Dermis lymphatic vessel endothelial cell (primary cell): ENCODE measurements around the gene MTFP1. TPM values are rescaled to one million over a fixed set of nuclear protein-coding genes. Genes with fewer than 3 reads are reported as not detected.

ENCODE experiments used
- total RNA-seq: library from RNA; depleted of rRNA; stranded (reverse); fragments of >200 nt; gene quantifications from 2 replicates; pipeline ENCODE4 v1.2.1, GENCODE V29; 2014

Gene MTFP1
- 16.6 and 17.4 TPM in 2 replicates for total RNA-seq

GRCh38 chr22:30425616-30426387 lies at the start of gene MTFP1:
Gene MTFP1 (plus strand): TSS chr22:30425768. CDS start chr22:30425880, 112 bp downstream.

DNA sequence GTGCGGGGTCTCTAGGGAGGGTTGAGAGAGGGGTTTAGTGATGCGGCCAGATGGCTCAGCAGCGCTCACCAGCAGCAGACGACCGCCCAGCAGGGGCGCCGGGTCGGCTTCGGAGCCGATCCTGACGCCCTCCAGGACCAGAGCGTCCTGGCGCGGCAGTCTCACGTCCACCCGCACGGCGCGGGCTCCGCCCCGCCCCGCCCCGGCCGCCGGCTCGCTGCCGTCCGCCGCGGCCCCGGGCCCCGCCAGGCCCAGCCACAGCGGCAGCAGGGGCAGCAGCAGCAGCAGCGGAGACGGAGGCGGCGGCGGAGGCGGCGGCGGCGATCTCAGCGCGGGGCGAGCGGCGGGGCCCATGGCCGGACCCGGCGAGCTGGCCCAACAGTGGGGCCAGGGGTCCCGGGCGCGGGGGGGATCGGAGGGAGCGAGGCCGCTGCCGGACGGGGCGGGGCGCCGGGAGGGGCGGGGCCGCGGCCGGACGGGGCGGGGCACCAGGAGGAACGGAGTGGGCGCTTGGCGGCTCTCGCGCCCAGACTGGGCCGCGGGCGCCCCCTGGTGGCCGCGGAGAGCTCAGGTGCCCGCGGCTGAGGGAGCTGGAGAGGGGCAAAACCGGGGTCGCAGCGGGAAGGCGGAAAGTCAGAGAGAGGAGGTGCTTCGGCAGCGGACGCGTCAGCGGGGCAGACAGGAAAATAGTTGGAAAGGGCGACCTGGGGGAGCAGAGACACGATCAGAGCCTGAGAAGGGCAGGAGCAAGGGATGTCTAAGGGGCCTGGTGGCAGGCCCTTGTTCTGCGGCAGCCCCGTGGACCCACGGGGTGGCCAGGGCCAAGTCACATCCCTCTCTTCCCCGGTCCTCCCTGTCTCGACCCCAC lies 38.4 kb upstream of the MTFP1 start, which contains the start of gene RNF215:
Gene RNF215, minus strand, starts transcription at position 452 of the 868 bp plus-strand sequence. Its CDS starts 98 bp downstream, at position 354.

DNA sequence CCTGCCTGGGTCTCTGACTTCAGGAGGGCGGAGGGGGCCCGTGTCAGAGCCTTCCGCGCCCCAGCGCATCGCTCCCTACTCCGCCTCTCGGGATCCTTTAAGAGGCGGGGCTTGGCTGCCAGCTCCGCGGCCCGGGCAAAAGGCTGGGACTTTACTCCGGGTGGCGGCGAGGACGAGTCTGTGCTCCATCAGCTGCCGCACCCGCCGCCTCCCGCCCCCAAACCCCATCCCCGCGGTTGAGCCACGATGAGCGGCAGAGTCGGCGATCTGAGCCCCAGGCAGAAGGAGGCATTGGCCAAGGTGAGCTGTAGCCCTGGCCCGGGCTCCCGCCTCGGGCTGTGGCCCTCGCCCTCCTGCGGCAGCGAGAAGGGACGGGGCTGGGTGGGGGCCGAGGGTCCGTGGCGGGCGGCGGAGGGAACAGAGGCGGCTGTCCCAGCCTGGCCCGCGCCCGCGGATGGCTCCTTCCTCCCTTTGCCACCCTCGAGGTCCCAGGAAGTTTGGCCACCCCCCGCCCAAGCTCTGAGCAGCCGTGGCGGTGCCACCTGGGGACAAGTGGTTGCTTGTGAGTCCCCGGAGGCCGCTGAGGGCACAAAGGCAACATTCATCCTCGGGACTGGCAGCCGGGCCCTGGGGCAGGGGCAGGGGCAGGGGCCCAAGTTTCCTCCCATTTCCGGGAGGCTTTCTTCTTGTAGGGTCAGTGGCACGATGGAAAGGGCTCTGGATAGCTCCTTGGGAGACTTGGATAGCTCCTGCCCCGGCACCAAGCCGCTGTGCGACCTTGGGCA lies 28.5 kb upstream of the MTFP1 start, which contains the start of gene SEC14L2:
Gene SEC14L2, plus strand, starts transcription at position 148 of the 785 bp plus-strand sequence. Its CDS starts 99 bp downstream, at position 247.

DNA sequence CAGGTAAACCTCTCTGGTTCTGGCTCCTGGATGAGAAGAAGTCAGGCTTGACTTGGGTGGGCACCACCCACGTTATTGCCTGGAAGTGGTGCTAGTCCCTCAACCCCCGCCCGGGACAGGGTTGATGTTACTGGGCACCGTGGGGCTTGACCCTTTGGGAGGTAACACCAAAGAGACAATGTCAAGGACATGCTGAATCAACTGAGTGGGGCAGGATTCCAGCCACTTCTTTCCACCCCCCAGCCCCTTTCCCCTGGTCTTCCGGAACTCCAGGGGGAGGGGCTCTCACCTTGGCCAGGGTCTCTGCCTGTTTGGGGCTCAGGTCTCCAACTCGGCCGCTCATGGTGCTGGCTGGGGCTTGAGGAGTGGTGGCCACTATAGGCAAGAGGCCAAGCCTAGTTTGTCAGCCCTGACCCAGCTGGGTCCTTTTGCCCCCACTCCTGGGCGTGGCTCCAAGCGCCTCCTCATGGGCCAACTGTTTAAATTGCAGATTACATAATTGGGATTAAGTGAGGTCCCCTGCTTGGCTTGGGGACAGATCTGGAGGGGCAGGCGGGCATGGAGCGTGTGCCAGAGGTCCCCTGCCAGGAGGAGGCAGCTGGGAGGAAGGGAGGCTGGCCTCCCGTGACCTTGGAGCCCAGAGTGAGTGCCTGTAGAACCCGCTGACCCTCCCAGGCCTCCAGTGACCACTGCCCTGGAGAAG lies 46.2 kb downstream of the MTFP1 start, which contains the start of gene SEC14L3:
Gene SEC14L3, minus strand, starts transcription at position 402 of the 703 bp plus-strand sequence. Its CDS starts 59 bp downstream, at position 343.

Other genes starting within 250 kb of the MTFP1 start
- 0.11 and 0.34 TPM in 2 replicates for gene LIF, start 179.0 kb upstream of the MTFP1 start, total RNA-seq
- gene OSM, start 158.9 kb upstream of the MTFP1 start, total RNA-seq: not detected in 2 replicates
- gene CASTOR1, start 136.3 kb upstream of the MTFP1 start, total RNA-seq: 7.5 and 8.1 TPM in 2 replicates
- 8.1 TPM in 2 replicates for gene TBC1D10A, start 98.8 kb upstream of the MTFP1 start, total RNA-seq
- 15.8 and 19.6 TPM in 2 replicates for gene SF3A1, start 68.9 kb upstream of the MTFP1 start, total RNA-seq
- 1.3 and 1.5 TPM in 2 replicates for gene CCDC157, start 68.8 kb upstream of the MTFP1 start, total RNA-seq
- 17.5 and 21.7 TPM in 2 replicates for gene RNF215, start 38.4 kb upstream of the MTFP1 start, total RNA-seq
- gene SEC14L2, start 28.8 kb upstream of the MTFP1 start, total RNA-seq: 16.1 and 16.6 TPM in 2 replicates
- not detected in 2 replicates for gene SEC14L3, start 46.2 kb downstream of the MTFP1 start, total RNA-seq
- 0.17 TPM in 1 of 2 replicates, not detected in the other for gene SEC14L4, start 79.9 kb downstream of the MTFP1 start, total RNA-seq
- under 0.01 TPM in 1 of 2 replicates, not detected in the other for gene SEC14L6, start 121.0 kb downstream of the MTFP1 start, total RNA-seq
- gene GAL3ST1, start 148.9 kb downstream of the MTFP1 start, total RNA-seq: under 0.01 TPM in 1 of 2 replicates, not detected in the other
- gene PES1, start 166.1 kb downstream of the MTFP1 start, total RNA-seq: 51.3 and 75.8 TPM in 2 replicates
- 13.8 and 18.5 TPM in 2 replicates for gene TCN2, start 181.4 kb downstream of the MTFP1 start, total RNA-seq
- gene SLC35E4, start 210.0 kb downstream of the MTFP1 start, total RNA-seq: 10.5 and 31.3 TPM in 2 replicates
- 9.3 and 11.6 TPM in 2 replicates for gene DUSP18, start 242.1 kb downstream of the MTFP1 start, total RNA-seq